ENCODE measurements around the gene KPNB1.

DNA sequence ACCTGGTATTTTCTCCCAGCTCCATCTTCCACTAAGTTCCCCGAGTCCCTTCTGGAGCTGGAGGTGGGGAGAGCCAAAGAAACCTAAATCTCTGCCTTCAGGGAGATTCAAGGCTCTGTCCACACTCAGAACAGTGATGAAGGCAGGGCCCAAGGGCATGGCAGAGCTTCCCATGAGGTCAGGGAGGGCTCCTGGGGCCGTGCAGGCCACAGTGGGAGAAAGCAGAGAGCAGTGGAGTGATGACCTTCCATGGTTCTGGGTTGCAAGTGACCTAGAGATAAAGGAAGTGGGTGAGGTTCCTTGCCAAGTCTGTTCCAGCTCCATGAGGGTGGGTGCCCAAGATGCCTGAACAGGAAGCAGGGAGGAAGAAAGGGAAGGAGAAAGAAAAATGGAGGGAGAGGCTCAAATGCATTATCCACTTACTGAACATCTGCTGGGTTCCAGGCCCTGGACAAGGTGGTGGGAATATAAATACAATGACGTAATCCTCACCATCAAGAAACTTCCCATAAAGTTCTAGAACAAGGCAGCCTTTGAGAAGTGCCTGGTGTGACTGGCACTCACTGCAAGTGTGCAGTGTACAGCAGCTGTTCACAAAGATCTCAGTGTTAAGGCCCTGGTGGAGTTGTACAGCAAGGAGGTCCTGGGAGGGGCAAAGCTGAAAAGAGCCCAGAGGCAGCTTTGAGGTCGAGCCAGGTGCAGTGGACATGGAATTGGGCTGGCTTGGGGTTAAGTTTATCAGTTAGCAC is 57.5 kb downstream of the KPNB1 start:
- TF ChIP-seq, protein P1, sequence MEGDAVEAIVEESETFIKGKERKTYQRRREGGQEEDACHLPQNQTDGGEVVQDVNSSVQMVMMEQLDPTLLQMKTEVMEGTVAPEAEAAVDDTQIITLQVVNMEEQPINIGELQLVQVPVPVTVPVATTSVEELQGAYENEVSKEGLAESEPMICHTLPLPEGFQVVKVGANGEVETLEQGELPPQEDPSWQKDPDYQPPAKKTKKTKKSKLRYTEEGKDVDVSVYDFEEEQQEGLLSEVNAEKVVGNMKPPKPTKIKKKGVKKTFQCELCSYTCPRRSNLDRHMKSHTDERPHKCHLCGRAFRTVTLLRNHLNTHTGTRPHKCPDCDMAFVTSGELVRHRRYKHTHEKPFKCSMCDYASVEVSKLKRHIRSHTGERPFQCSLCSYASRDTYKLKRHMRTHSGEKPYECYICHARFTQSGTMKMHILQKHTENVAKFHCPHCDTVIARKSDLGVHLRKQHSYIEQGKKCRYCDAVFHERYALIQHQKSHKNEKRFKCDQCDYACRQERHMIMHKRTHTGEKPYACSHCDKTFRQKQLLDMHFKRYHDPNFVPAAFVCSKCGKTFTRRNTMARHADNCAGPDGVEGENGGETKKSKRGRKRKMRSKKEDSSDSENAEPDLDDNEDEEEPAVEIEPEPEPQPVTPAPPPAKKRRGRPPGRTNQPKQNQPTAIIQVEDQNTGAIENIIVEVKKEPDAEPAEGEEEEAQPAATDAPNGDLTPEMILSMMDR (IDR thresholded peaks at IDR 0.05), result no peak
- TF ChIP-seq POLR2A (IDR thresholded peaks at IDR 0.05; ENCODE audit: low read depth) (no peak), POLR2AphosphoS5 (IDR thresholded peaks at IDR 0.05) (no peak)
